OCI-LY3 (cell line): ENCODE results near the gene PBX3.

Experiments
- EZH2phosphoT487 ChIP-seq: fragments of 200-600 bp; shearing (Covaris generic); IDR thresholded peaks from 2 replicates; pipeline ENCODE4 v1.6.1; 2018; ENCODE audit warnings: antibody characterized with exemption, mixed run types, low read depth
- TF ChIP-seq, protein P1 (sequence below): fragments of 200-600, 300-600 bp; sonication (generic); IDR thresholded peaks from 2 replicates; pipeline ENCODE4 v1.5.1; 2014; ENCODE audit warnings: antibody characterized with exemption, low read length, low read depth

DNA sequence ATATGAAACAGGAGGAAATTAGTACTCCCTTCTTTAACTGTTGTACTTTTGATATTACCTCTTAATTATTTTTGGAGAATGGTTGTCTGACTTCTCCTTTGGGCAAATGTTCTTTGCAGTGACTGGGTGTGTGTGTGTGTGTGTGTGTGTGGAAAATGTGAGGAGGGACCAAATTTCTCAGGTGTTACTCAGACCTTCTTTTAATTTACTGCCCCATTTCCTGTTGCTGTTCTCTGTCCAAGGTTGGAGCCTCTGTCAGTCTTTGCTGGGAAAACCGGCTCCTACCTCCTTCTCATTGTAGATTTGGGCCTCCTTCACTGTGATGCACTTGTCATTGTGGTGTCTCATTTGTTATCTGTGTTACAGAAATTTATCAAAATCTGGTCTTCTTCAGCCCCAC is 68.4 kb downstream of the PBX3 start:
- TF ChIP-seq, protein P1, sequence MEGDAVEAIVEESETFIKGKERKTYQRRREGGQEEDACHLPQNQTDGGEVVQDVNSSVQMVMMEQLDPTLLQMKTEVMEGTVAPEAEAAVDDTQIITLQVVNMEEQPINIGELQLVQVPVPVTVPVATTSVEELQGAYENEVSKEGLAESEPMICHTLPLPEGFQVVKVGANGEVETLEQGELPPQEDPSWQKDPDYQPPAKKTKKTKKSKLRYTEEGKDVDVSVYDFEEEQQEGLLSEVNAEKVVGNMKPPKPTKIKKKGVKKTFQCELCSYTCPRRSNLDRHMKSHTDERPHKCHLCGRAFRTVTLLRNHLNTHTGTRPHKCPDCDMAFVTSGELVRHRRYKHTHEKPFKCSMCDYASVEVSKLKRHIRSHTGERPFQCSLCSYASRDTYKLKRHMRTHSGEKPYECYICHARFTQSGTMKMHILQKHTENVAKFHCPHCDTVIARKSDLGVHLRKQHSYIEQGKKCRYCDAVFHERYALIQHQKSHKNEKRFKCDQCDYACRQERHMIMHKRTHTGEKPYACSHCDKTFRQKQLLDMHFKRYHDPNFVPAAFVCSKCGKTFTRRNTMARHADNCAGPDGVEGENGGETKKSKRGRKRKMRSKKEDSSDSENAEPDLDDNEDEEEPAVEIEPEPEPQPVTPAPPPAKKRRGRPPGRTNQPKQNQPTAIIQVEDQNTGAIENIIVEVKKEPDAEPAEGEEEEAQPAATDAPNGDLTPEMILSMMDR = no peak
- no peak for TF ChIP-seq EZH2phosphoT487
